ENCODE data around the gene NNAT. TPM values are rescaled to one million over a fixed set of nuclear protein-coding genes. Genes with fewer than 3 reads are reported as not detected.

Gene NNAT
- total and polyA plus RNA-seq, 2 donors (not counting 1 experiment from before 2014, with no cell fraction given), result not detected

DNA sequence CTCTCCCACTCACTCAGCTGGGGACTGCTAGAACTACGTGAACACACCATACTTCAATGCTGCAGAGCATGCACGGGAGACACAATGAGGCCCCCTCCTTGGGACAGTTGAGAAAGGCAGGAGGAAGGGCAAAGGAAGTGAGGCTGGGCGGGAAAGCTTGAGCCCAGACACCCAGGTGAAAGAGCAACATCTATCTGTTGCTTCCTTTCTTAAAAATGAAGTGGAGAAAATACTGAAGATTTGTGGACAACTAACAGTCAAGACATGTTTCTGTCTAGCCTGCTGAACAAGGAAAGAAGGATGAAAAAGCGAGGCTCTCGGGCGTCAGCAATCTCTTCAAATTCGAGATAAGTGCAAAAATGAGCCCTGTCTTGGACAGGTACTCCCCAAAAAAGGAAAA, 3.0 kb upstream of the NNAT start:
- Mint-ChIP-seq H3K4me3 (no peak overlapping the region), H3K27me3 (no peaks in the 10 kb centered on the region), H3K27ac (no peak overlapping the region), H3K4me1 (peaks cover 39% of the 10 kb centered on the region), H3K9me3 (ENCODE audit: insufficient read depth) (no peaks in the 10 kb centered on the region)
- Histone ChIP-seq H2AFZ (ENCODE audit: insufficient read depth, low read depth, low read length, poor library complexity, severe bottlenecking) (no peak overlapping the region), H3K4me3 (ENCODE audit: control extremely low read depth in 1 of 5, extremely low read depth in 1 of 5, insufficient read depth in 1 of 5, low read depth in 2 of 5, low read length in 4 of 5) (no peak overlapping the region), H3K79me2 (ENCODE audit: control insufficient read depth, insufficient read depth, low read length) (peaks cover 96% of the 10 kb centered on the region), H3K27me3 (replicated peaks in 1 of 4; ENCODE audit: control extremely low read depth in 1 of 4, control insufficient read depth in 3 of 4, insufficient read depth in 4 of 4, low read length in 3 of 4) (no peaks in the 10 kb centered on the region), H3K4me1 (ENCODE audit: control insufficient read depth in 2 of 2, insufficient read depth in 2 of 2, low read length in 2 of 2) (peaks cover 3 to 16% of the 10 kb centered on the region in 2 donors), H3K36me3 (replicated peaks in 1 of 2; ENCODE audit: control extremely low read depth in 1 of 2, control insufficient read depth in 1 of 2, extremely low read depth in 1 of 2, insufficient read depth in 2 of 2, low read length in 1 of 2) (peaks cover 0 to 52% of the 10 kb centered on the region in 2 experiments), H4K20me1 (ENCODE audit: control insufficient read depth, insufficient read depth, low read length, poor library complexity, severe bottlenecking) (peaks cover 98% of the 10 kb centered on the region), H3K4me2 (replicated peaks; ENCODE audit: low read depth, low read length, poor library complexity, severe bottlenecking) (no peak overlapping the region), H3K9me3 (ENCODE audit: control extremely low read depth in 1 of 3, control insufficient read depth in 2 of 3, insufficient read depth in 1 of 3, low read length in 2 of 3) (peaks cover 0 to 9% (median 0%) of the 10 kb centered on the region in 3 donors), H3K9ac (ENCODE audit: low read length) (no peak overlapping the region), H3K27ac (ENCODE audit: low read length in 2 of 2) (no peak overlapping the region)
- TF ChIP-seq EZH2 (IDR thresholded peaks at IDR 0.05; ENCODE audit: borderline replicate concordance, insufficient read depth, low read depth, low read length, poor library complexity, severe bottlenecking), result no peak
- TF ChIP-seq, protein P1, sequence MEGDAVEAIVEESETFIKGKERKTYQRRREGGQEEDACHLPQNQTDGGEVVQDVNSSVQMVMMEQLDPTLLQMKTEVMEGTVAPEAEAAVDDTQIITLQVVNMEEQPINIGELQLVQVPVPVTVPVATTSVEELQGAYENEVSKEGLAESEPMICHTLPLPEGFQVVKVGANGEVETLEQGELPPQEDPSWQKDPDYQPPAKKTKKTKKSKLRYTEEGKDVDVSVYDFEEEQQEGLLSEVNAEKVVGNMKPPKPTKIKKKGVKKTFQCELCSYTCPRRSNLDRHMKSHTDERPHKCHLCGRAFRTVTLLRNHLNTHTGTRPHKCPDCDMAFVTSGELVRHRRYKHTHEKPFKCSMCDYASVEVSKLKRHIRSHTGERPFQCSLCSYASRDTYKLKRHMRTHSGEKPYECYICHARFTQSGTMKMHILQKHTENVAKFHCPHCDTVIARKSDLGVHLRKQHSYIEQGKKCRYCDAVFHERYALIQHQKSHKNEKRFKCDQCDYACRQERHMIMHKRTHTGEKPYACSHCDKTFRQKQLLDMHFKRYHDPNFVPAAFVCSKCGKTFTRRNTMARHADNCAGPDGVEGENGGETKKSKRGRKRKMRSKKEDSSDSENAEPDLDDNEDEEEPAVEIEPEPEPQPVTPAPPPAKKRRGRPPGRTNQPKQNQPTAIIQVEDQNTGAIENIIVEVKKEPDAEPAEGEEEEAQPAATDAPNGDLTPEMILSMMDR (IDR thresholded peaks at IDR 0.05), result no peak
- 100% methylated on average over 4 of the region's 7 CpGs for WGBS (ENCODE audit: insufficient coverage)
- ChIA-PET POLR2A (interaction anchor here (0.5 to 0.6 kb wide), 2 partner anchors 106 to 128 kb away, joined by 4 read pairs; no protein-coding TSS in a partner anchor), CTCF (interaction anchor here (0.5 to 1.1 kb wide), 4 partner anchors 9 to 702 kb away, joined by 3 to 4 read pairs (median 3); no protein-coding TSS in a partner anchor)
- ATAC-seq (ENCODE audit: low read depth), result no peak
- intact Hi-C loops (cut with micrococcal nuclease), result no loop called here
- DNase-seq, result no peak

DNA sequence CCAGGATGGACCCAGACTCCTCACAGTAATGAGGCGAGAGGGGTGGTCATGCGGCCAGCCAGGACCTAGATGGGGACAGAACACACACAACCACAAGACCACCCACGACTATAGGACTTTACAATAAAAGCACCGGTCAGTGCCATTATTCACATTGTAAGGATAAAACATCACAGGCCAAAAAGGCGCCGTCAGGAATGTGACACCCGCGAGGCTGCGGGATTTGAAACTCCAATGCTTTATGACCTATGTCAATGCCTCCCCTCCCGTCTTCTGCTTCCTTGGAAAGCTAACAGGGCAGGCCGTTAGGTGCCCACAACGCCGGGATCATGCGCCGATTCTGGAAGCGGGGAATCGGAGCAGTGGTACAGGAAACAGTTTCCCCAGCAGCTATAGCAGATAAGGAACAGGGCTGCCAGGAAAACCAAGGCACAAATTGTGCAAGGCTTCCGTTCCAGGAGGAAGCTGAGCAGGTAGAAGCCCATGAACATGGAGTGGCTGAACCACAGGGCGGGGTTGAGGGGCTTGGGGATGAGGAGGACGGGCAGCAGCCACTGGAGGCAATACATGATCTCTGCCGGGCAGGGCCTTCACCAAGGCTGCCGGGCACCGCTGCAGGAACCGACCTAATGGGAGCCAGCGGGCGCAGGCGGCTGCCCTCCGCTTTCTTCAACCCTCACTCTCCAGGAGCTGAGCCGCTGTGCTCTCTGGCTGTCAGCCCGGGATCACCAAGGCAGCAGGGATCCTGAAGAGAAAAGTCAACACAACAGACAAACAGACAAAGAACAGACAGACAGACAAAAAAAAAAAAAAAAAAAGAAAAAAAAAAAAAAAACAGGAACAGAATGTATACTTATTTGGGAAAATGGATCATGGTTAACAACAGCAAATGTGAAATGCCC, 2.2 kb upstream of the NNAT start:
- Mint-ChIP-seq H3K9me3 (ENCODE audit: insufficient read depth) (no peaks in the 10 kb centered on the region), H3K4me1 (peaks cover 44% of the 10 kb centered on the region), H3K27ac (no peak overlapping the region), H3K27me3 (no peaks in the 10 kb centered on the region), H3K4me3 (no peak overlapping the region)
- TF ChIP-seq, protein P1 (IDR thresholded peaks at IDR 0.05), result no peak
- no peak for TF ChIP-seq EZH2 (IDR thresholded peaks at IDR 0.05; ENCODE audit: borderline replicate concordance, insufficient read depth, low read depth, low read length, poor library complexity, severe bottlenecking)
- WGBS (ENCODE audit: insufficient coverage), result 94% methylated on average over 26 of the region's 30 CpGs
- H3K27ac ChIP-seq (ENCODE audit: low read length in 2 of 2), result no peak overlapping the region
- CTCF ChIA-PET, result interaction anchor here (0.5 to 1.0 kb wide), 4 partner anchors 10 to 701 kb away, joined by 3 read pairs; no protein-coding TSS in a partner anchor
- peaks cover 8 to 16% of the 10 kb centered on the region in 2 donors for H3K4me1 ChIP-seq (ENCODE audit: control insufficient read depth in 2 of 2, insufficient read depth in 2 of 2, low read length in 2 of 2)
- no peaks in the 10 kb centered on the region for H3K27me3 ChIP-seq (replicated peaks in 1 of 4; ENCODE audit: control extremely low read depth in 1 of 4, control insufficient read depth in 3 of 4, insufficient read depth in 4 of 4, low read length in 3 of 4)
- POLR2A ChIA-PET, result interaction anchor here (0.7 kb wide), 1 partner anchor 321 kb away, joined by 11 read pairs; no protein-coding TSS in a partner anchor
- peaks cover 0 to 46% of the 10 kb centered on the region in 2 experiments for H3K36me3 ChIP-seq (replicated peaks in 1 of 2; ENCODE audit: control extremely low read depth in 1 of 2, control insufficient read depth in 1 of 2, extremely low read depth in 1 of 2, insufficient read depth in 2 of 2, low read length in 1 of 2)
- H3K9ac ChIP-seq (ENCODE audit: low read length), result no peak overlapping the region
- no peak overlapping the region for H3K4me3 ChIP-seq (ENCODE audit: control extremely low read depth in 1 of 5, extremely low read depth in 1 of 5, insufficient read depth in 1 of 5, low read depth in 2 of 5, low read length in 4 of 5)
- ATAC-seq (ENCODE audit: low read depth), result no peak
- H4K20me1 ChIP-seq (ENCODE audit: control insufficient read depth, insufficient read depth, low read length, poor library complexity, severe bottlenecking), result peaks cover 98% of the 10 kb centered on the region
- peaks cover 0 to 9% (median 0%) of the 10 kb centered on the region in 3 donors for H3K9me3 ChIP-seq (ENCODE audit: control extremely low read depth in 1 of 3, control insufficient read depth in 2 of 3, insufficient read depth in 1 of 3, low read length in 2 of 3)
- H2AFZ ChIP-seq (ENCODE audit: insufficient read depth, low read depth, low read length, poor library complexity, severe bottlenecking), result no peak overlapping the region
- intact Hi-C loops (cut with micrococcal nuclease), result no loop called here
- peaks cover 98% of the 10 kb centered on the region for H3K79me2 ChIP-seq (ENCODE audit: control insufficient read depth, insufficient read depth, low read length)
- no peak for DNase-seq
- no peak overlapping the region for H3K4me2 ChIP-seq (replicated peaks; ENCODE audit: low read depth, low read length, poor library complexity, severe bottlenecking)

All from B cell (primary cell).